Kidney (tissue), 14 donors: ENCODE data around the gene CSNK1D. TPM values are rescaled to one million over a fixed set of nuclear protein-coding genes. Genes with fewer than 3 reads are reported as not detected.

Source experiments
- DNase-seq, 5 donors: peaks; one replicate each; pipeline ENCODE4 v3.0.0-alpha.2; 2013 to 2020
- FAIRE-seq: peaks from 2 replicates; lab custom pipeline; 2012; peaks lifted over from hg19 to GRCh38; lab: Jason Lieb, UNC
- H3K27ac ChIP-seq, 2 donors: one replicate each; pipeline ENCODE4 v1.7.0; 2013; ENCODE audit warnings: low read depth in 2 of 2, low read length in 2 of 2, inconsistent platforms in 1 of 2
- H3K27me3 ChIP-seq: one replicate; pipeline ENCODE4 v1.7.1; 2013; ENCODE audit warnings: low read length, inconsistent platforms; ENCODE audit not compliant: control insufficient read depth, insufficient read depth
- H3K36me3 ChIP-seq, 3 donors: one replicate each; pipeline versions ENCODE4 v1.7.0 to v1.7.1; 2013; ENCODE audit warnings: low read length in 3 of 3, control low read depth in 1 of 3, inconsistent platforms in 1 of 3; ENCODE audit not compliant: insufficient read depth in 3 of 3, control insufficient read depth in 2 of 3
- H3K4me1 ChIP-seq, 3 donors: one replicate each; pipeline versions ENCODE4 v1.7.0 to v1.7.1; 2013; ENCODE audit warnings: low read length in 3 of 3, inconsistent platforms in 1 of 3, low read depth in 1 of 3; ENCODE audit not compliant: control insufficient read depth in 2 of 3, insufficient read depth in 2 of 3
- H3K4me3 ChIP-seq, 3 donors: one replicate each; pipeline versions ENCODE4 v1.7.0 to v1.8.1; 2013; ENCODE audit warnings: low read length in 3 of 3, control low read depth in 1 of 3, inconsistent platforms in 1 of 3
- H3K9ac ChIP-seq, 3 donors: one replicate each; pipeline versions ENCODE4 v1.7.0 to v1.7.1; 2013; ENCODE audit warnings: low read length in 3 of 3, control low read depth in 1 of 3, inconsistent platforms in 1 of 3
- H3K9me3 ChIP-seq, 3 donors: one replicate each; pipeline versions ENCODE4 v1.7.0 to v1.7.1; 2013; ENCODE audit warnings: low read length in 3 of 3, control low read depth in 1 of 3, inconsistent platforms in 1 of 3; ENCODE audit not compliant: control insufficient read depth in 2 of 3, insufficient read depth in 1 of 3
- intact Hi-C: fragments of 100-400 bp; cut with DNase I; formaldehyde crosslinking; loops from one replicate; pipeline ENCODE4 v1.11.1; 2022
- polyA plus RNA-seq: library from polyadenylated mRNA; stranded (reverse); fragments of 350-450 nt; fragmentation: Illumina TruSeq; extraction: RNeasy Lipid Tissue Mini Kit (QIAGEN cat#74804); gene quantifications from one replicate; pipeline ENCODE4 v1.2.3, GENCODE V29; 2014; ENCODE audit warnings: low read depth, low replicate concordance; ENCODE audit not compliant: insufficient read depth
- total RNA-seq: library from RNA; stranded (reverse); fragmentation: NEBNext Ultra II Directional; extraction: Animal tissue kit (Norgen Biotek cat#: 25700); gene quantifications from one replicate; pipeline ENCODE4 v1.2.1, GENCODE V29; 2021
- TF ChIP-seq, protein P1 (sequence below): IDR thresholded peaks from 3 replicates; pipeline ENCODE4 v1.5.1; 2012; ENCODE audit warnings: mild to moderate bottlenecking, moderate library complexity, borderline replicate concordance; ENCODE audit not compliant: insufficient read depth; ENCODE audit errors: extremely low read depth
- donor health status: control.
- donor health status: control.
- donor health status: control.
- donor health status: control.
- donor health status: control.
- donor health status: DM: yes; HTN: yes; CAD: no.
- donor health status: Normal renal cell carcinoma (clear cell type).

Gene CSNK1D
- total and polyA plus RNA-seq, 2 donors from 2014 or later = 69.7 to 160 TPM

DNA sequence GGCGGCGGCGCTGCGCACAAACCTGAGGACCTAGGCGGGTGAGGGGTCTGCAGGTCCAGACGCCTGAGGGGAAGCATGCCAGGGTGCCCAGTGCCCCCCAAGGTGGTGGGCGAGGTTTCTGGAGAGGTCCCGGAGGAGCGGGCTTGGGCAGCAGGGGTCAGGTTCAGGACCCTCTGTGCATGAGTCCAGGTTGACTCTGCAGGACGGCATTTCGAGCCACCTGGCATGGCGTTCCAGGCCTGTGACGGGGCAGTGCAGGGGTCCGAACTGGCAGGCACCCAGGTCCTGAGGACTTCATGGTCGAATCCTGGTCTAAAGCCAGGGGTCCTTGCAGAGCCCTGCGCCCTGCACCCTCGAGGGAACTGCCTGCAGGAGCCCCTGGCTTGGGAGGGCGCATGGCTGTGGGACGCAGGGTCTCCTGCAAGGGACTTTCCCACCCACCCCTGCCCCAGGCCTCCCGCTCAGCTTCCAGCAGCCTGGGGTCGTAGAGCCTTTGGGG is 41.1 kb downstream of the CSNK1D start:
- Histone ChIP-seq H3K27me3 (no peaks in the 10 kb centered on the region), H3K4me3 (no peak overlapping the region), H3K9ac (peak overlapping the region in 1 of 3 donors; percentile 34), H3K4me1 (peaks cover 0 to 50% (median 19%) of the 10 kb centered on the region in 3 donors), H3K36me3 (no peaks in the 10 kb centered on the region), H3K9me3 (no peaks in the 10 kb centered on the region), H3K27ac (peak overlapping the region; percentile 85 to 86)
- FAIRE-seq (no peak), DNase-seq (no peak)
- intact Hi-C loops = loop anchor here (10.0 kb wide), 1 partner anchor 92 kb away; no protein-coding TSS in a partner anchor
- TF ChIP-seq, protein P1, sequence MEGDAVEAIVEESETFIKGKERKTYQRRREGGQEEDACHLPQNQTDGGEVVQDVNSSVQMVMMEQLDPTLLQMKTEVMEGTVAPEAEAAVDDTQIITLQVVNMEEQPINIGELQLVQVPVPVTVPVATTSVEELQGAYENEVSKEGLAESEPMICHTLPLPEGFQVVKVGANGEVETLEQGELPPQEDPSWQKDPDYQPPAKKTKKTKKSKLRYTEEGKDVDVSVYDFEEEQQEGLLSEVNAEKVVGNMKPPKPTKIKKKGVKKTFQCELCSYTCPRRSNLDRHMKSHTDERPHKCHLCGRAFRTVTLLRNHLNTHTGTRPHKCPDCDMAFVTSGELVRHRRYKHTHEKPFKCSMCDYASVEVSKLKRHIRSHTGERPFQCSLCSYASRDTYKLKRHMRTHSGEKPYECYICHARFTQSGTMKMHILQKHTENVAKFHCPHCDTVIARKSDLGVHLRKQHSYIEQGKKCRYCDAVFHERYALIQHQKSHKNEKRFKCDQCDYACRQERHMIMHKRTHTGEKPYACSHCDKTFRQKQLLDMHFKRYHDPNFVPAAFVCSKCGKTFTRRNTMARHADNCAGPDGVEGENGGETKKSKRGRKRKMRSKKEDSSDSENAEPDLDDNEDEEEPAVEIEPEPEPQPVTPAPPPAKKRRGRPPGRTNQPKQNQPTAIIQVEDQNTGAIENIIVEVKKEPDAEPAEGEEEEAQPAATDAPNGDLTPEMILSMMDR = no peak

DNA sequence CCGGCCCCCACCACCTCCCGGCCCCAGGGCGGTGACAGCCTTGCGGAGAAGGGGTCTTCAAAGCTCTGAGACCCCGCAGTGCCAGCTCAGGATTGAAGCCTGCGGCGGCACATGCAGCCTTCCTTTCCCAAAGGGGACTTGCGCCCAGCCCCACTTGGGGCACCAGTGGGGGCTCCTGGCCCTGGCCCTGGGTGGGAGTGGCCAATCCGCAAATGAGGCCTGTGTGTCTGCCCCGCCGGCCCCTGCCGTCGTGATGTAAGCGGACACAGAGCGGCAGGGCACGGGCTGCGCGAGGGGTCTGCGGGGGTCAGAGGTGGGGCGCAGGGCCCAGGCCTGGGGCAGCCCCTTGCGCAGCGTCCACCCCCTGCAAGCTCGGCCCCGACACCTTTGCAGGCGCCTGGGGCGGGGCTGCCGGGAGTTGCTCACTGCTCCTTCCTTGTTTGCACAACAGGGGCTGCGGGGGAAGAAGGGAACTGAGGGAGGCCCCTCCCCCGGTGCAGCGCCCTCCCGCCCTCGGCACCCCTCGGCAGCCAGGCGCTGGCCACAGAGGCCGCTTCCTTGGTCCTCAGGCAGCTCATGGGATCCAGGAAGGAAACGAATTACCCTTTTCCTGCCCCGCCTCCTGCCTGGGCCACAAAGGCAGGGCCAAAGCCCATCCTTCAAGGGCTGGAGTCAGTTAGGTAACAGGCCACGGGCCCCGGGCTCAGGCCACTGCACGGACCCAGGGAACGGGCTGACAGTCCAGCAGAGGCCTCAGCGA is 41.8 kb downstream of the CSNK1D start:
- Histone ChIP-seq H3K4me1 (peaks cover 0 to 50% (median 19%) of the 10 kb centered on the region in 3 donors), H3K9ac (peak overlapping the region in 2 of 3 donors; percentile 9 to 34), H3K4me3 (peak overlapping the region in 2 of 3 donors; percentile 38 to 49), H3K27me3 (no peaks in the 10 kb centered on the region), H3K9me3 (no peaks in the 10 kb centered on the region), H3K27ac (peak overlapping the region; percentile 85 to 86), H3K36me3 (no peaks in the 10 kb centered on the region)
- DNase-seq (peak; percentile 41 to 95 (median 70)), FAIRE-seq (no peak)
- intact Hi-C loops = loop anchor here (10.0 kb wide), 1 partner anchor 93 kb away; no protein-coding TSS in a partner anchor
- TF ChIP-seq, protein P1 = no peak

- TF ChIP-seq, protein P1 = no peak
- Histone ChIP-seq H3K9ac (peak overlapping the region in 2 of 3 donors; percentile 9 to 34), H3K4me1 (peaks cover 0 to 45% (median 18%) of the 10 kb centered on the region in 3 donors), H3K4me3 (peak overlapping the region in 2 of 3 donors; percentile 38 to 49), H3K36me3 (no peaks in the 10 kb centered on the region), H3K27ac (peak overlapping the region; percentile 85 to 86), H3K9me3 (no peaks in the 10 kb centered on the region), H3K27me3 (no peaks in the 10 kb centered on the region)
- DNase-seq = no peak
- no peak for FAIRE-seq
- intact Hi-C loops = loop anchor here (10.0 kb wide), 1 partner anchor 94 kb away; no protein-coding TSS in a partner anchor
These were observed 42.3 kb downstream of the CSNK1D start for GRCh38 chr17:82231312-82231561.
